GM13977 (cell line): ENCODE measurements around the gene FXYD2.

Source experiments
- DNase-seq: peaks from one replicate; pipeline ENCODE4 v3.0.0; 2012; ENCODE audit warnings: low spot score
- CTCF ChIP-seq: IDR thresholded peaks from 2 replicates; pipeline ENCODE4 v1.5.1; 2012; ENCODE audit warnings: mild to moderate bottlenecking, control low read depth; ENCODE audit not compliant: insufficient read depth; ENCODE audit errors: extremely low read depth, missing control alignments
- in situ Hi-C: fragments of 300-500 bp; cut with MboI; formaldehyde crosslinking; loops from one replicate; pipeline ENCODE4 v1.12.0; 2022; ENCODE audit warnings: low sequenced_read_pairs, low pct_unique_long_range_greater_than_20kb, mixed read lengths, inconsistent platforms; ENCODE audit not compliant: unreplicated experiment

FXYD2 gene

GRCh38 chr11:117793583-117793982, 31.0 kb downstream of the FXYD2 start:
- in situ Hi-C loops = no loop called here
- DNase-seq = no peak
- no peak for TF ChIP-seq CTCF

GRCh38 chr11:117792992-117793391, 31.6 kb downstream of the FXYD2 start:
- no peak for TF ChIP-seq CTCF
- no peak for DNase-seq
- in situ Hi-C loops = no loop called here

GRCh38 chr11:117792241-117792640, 32.3 kb downstream of the FXYD2 start:
- in situ Hi-C loops = no loop called here
- no peak for DNase-seq
- no peak for TF ChIP-seq CTCF

GRCh38 chr11:117790279-117790678, 34.3 kb downstream of the FXYD2 start:
- in situ Hi-C loops = no loop called here
- TF ChIP-seq CTCF = no peak
- no peak for DNase-seq

GRCh38 chr11:117789241-117789640, 35.3 kb downstream of the FXYD2 start:
- DNase-seq = no peak
- in situ Hi-C loops = no loop called here
- no peak for TF ChIP-seq CTCF

- no peak for DNase-seq
- no peak for TF ChIP-seq CTCF
- in situ Hi-C loops = no loop called here
These were observed 38.2 kb downstream of the FXYD2 start for GRCh38 chr11:117786135-117786870.
